ENCODE measurements around the gene BDH1. TPM values are rescaled to one million over a fixed set of nuclear protein-coding genes. Genes with fewer than 3 reads are reported as not detected.
"Not testable (repeated sequence)": the region's sequence is repeated elsewhere in the genome, so short reads cannot be mapped to it uniquely, and the experiment has no call there.

Gene BDH1
- total RNA-seq, 1 experiment from 2014 or later = 38.6 TPM

DNA sequence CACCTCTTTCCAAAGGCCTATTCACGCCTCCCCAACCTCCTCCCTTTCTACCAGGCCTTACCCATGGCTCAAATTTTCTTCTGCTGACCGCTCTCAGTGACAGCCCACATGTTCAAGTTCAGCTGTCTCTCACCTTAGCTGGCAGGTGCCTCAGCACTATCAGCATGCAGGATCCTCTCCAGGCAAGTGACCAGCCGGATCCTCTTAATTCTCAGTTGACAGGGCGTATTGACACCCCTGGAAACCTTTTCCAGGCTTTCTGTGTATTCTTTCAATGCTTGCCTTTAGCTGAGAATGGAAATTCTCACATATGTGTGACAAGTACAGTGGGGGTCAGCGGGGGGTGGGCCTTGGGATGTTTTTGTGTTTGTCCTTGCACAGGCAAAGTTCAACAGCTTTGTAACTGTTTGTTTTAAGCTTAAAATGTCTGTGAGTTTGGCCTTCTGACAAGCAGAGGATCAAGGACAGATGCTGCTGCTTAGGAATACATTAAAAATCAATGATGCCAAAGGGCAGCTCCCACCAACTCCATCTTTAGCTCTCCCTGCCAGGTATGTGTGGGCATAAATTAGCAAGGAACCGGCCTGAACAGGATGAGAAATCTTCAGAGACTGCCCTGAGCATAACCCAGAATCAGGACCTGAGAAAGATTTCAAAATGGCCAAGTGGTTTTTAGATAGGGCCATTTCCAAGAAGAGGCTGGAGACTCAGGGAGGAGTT is 17.4 kb upstream of the BDH1 start:
- Mint-ChIP-seq H3K36me3 (ENCODE audit: insufficient read depth, unreplicated experiment) (no peaks in the 10 kb centered on the region), H3K4me1 (ENCODE audit: insufficient read depth, unreplicated experiment) (no peaks in the 10 kb centered on the region), H3K27ac (ENCODE audit: low read depth, unreplicated experiment) (no peak overlapping the region), H3K27me3 (ENCODE audit: insufficient read depth, unreplicated experiment) (no peaks in the 10 kb centered on the region), H3K9me3 (ENCODE audit: unreplicated experiment) (peaks cover 7% of the 10 kb centered on the region), H3K4me3 (ENCODE audit: unreplicated experiment) (no peak overlapping the region)
- POLR2A ChIA-PET = interaction anchor here (0.5 to 1.3 kb wide), 2 partner anchors 16 to 24 kb away, joined by 3 read pairs; no protein-coding TSS in a partner anchor
- intact Hi-C loops (cut with micrococcal nuclease) = no loop called here
- TF ChIP-seq, protein P1, sequence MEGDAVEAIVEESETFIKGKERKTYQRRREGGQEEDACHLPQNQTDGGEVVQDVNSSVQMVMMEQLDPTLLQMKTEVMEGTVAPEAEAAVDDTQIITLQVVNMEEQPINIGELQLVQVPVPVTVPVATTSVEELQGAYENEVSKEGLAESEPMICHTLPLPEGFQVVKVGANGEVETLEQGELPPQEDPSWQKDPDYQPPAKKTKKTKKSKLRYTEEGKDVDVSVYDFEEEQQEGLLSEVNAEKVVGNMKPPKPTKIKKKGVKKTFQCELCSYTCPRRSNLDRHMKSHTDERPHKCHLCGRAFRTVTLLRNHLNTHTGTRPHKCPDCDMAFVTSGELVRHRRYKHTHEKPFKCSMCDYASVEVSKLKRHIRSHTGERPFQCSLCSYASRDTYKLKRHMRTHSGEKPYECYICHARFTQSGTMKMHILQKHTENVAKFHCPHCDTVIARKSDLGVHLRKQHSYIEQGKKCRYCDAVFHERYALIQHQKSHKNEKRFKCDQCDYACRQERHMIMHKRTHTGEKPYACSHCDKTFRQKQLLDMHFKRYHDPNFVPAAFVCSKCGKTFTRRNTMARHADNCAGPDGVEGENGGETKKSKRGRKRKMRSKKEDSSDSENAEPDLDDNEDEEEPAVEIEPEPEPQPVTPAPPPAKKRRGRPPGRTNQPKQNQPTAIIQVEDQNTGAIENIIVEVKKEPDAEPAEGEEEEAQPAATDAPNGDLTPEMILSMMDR (IDR thresholded peaks at IDR 0.05; ENCODE audit: unreplicated experiment) = no peak
- CTCF ChIA-PET = interaction anchor here (1.2 kb wide), 1 partner anchor 26 kb away, joined by 4 read pairs; no protein-coding TSS in a partner anchor
- DNase-seq (ENCODE audit: unreplicated experiment) = no peak
- no TSS peak for BruUV-seq (replicated peaks)

DNA sequence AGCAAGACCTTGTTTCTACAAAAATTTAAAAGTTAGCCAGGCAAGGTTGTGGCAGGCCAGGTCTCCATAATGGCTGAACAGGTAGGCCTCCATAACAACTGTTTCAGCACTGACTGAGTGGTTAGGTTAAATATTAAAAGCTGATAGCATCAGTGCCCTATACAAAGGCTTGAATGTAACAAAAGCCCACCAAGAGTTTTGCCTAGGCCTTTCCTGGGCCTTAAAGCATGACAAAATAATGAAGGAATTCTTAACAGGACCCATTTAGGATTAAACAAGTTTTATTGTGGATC is 16.1 kb upstream of the BDH1 start:
- POLR2A ChIA-PET; BruUV-seq (replicated peaks); H3K36me3 Mint-ChIP-seq (ENCODE audit: insufficient read depth, unreplicated experiment); H3K9me3 Mint-ChIP-seq (ENCODE audit: unreplicated experiment); H3K27me3 Mint-ChIP-seq (ENCODE audit: insufficient read depth, unreplicated experiment); intact Hi-C loops (cut with micrococcal nuclease); DNase-seq (ENCODE audit: unreplicated experiment); H3K27ac Mint-ChIP-seq (ENCODE audit: low read depth, unreplicated experiment); H3K4me1 Mint-ChIP-seq (ENCODE audit: insufficient read depth, unreplicated experiment); H3K4me3 Mint-ChIP-seq (ENCODE audit: unreplicated experiment): not testable (repeated sequence)
- CTCF ChIA-PET = interaction anchor here (0.7 kb wide), 1 partner anchor 28 kb away, joined by 4 read pairs; no protein-coding TSS in a partner anchor

DNA sequence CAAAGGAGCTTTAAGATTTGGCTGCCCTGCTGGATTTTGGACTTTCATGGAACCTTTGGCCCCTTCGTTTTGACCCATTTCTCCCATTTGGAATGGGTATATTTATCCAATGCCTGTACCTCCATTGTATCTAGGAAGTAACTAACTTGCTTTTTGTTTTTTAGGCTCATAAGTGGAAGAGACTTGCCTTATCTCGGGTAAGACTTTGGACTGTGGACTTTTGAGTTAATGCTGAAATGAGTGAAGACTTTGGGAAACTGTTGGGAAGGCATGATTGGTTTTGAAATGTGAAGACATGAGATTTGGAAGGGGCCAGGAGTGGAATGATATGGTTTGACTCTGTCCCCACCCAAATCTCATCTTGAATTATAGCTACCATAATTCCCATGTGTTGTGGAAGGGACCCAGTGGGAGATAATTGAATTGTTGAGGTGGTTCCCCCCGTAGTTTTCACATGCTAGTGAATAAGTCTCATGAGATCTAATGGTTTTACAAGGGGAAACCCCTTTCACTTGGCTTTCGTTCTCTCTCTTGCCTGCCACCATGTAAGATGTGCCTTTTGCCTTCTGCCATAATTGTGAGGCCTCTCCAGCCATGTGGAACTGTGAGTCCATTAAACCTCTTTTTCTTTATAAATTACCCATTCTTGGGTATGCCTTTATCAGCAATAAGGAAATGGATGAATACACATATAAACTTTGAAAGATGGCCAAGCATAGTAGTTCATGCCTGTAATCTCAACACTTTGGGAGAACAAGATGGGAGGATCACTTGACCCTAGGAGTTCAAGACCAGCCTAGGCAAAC is 15.5 kb upstream of the BDH1 start:
- intact Hi-C loops (cut with micrococcal nuclease); BruUV-seq (replicated peaks); H3K4me3 Mint-ChIP-seq (ENCODE audit: unreplicated experiment); DNase-seq (ENCODE audit: unreplicated experiment); H3K27ac Mint-ChIP-seq (ENCODE audit: low read depth, unreplicated experiment); H3K36me3 Mint-ChIP-seq (ENCODE audit: insufficient read depth, unreplicated experiment); POLR2A ChIA-PET; H3K9me3 Mint-ChIP-seq (ENCODE audit: unreplicated experiment); H3K4me1 Mint-ChIP-seq (ENCODE audit: insufficient read depth, unreplicated experiment); H3K27me3 Mint-ChIP-seq (ENCODE audit: insufficient read depth, unreplicated experiment): not testable (repeated sequence)
- CTCF ChIA-PET = interaction anchor here (0.9 kb wide), 1 partner anchor 12 kb away, joined by 3 read pairs; no protein-coding TSS in a partner anchor

DNA sequence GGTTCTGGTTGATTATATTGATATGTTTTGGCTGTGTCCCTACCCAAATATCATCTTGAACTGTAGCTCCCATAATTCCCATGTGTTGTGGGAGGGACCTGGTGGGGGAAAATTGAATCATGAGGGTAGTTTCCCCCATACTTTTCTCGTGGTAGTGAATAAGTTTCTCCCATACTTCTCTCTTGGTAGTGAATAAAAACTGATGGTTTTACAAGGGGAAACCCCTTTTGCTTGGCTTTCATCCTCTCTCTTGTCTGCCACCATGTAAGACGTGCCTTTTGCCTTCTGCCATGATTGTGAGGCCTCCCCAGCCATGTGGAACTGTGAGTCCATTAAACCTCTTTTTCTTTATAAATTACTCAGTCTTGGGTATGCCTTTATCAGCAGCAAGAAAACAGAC is 13.7 kb upstream of the BDH1 start:
- H3K27me3 Mint-ChIP-seq (ENCODE audit: insufficient read depth, unreplicated experiment); intact Hi-C loops (cut with micrococcal nuclease); H3K4me1 Mint-ChIP-seq (ENCODE audit: insufficient read depth, unreplicated experiment); POLR2A ChIA-PET; H3K27ac Mint-ChIP-seq (ENCODE audit: low read depth, unreplicated experiment); DNase-seq (ENCODE audit: unreplicated experiment); CTCF ChIA-PET; H3K4me3 Mint-ChIP-seq (ENCODE audit: unreplicated experiment); H3K36me3 Mint-ChIP-seq (ENCODE audit: insufficient read depth, unreplicated experiment); H3K9me3 Mint-ChIP-seq (ENCODE audit: unreplicated experiment); BruUV-seq (replicated peaks): not testable (repeated sequence)

DNA sequence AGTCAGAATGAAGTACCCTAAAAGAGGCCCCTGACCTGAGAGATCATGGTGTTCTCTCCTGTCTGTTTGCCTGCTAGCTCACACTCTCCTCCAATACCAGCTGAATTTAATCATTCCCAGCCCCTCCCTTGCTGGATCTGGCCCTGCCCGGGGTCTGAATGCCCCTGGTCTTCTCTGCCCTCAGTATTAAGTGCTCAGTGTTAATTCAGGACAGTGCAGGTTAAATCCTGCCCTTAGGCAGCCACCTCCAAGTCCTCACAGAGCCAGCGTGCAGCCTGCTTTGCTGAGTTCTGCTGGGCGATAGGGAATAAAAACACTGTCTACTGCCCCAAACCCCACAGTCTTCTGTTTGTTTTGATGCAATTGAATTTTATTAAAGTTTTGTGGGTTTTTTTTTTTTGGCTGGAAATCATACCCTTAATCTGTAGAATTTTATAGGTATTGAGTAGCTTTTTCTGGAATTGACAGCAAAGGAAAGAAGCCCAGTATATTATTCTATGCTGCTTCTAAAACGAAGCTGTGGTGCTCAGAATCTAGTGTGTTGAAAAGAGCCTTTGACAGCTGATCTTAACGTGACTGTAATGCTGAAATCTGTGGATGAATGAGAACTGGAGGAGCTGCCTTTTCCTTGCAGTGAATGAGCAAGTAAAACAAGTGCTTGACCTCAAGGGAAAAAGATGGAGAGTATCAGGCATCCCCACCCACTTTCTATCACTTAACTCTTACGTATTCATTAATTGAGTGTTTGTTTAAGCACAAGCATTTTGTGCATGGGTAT is 12.3 kb upstream of the BDH1 start:
- DNase-seq (ENCODE audit: unreplicated experiment) = no peak
- H3K27me3 Mint-ChIP-seq (ENCODE audit: insufficient read depth, unreplicated experiment) = no peaks in the 10 kb centered on the region
- BruUV-seq (replicated peaks) = no TSS peak
- H3K4me1 Mint-ChIP-seq (ENCODE audit: insufficient read depth, unreplicated experiment) = no peaks in the 10 kb centered on the region
- H3K27ac Mint-ChIP-seq (ENCODE audit: low read depth, unreplicated experiment) = no peak overlapping the region
- H3K4me3 Mint-ChIP-seq (ENCODE audit: unreplicated experiment) = no peak overlapping the region
- POLR2A ChIA-PET = interaction anchor here (1.0 to 1.3 kb wide), 2 partner anchors 14 to 21 kb away, joined by 3 read pairs; no protein-coding TSS in a partner anchor
- CTCF ChIA-PET = interaction anchor here (0.5 to 1.0 kb wide), 4 partner anchors 10 to 275 kb away, joined by 3 to 4 read pairs (median 4); no protein-coding TSS in a partner anchor
- intact Hi-C loops (cut with micrococcal nuclease) = no loop called here
- TF ChIP-seq, protein P1 (IDR thresholded peaks at IDR 0.05; ENCODE audit: unreplicated experiment) = no peak
- peaks cover 11% of the 10 kb centered on the region for H3K9me3 Mint-ChIP-seq (ENCODE audit: unreplicated experiment)
- no peaks in the 10 kb centered on the region for H3K36me3 Mint-ChIP-seq (ENCODE audit: insufficient read depth, unreplicated experiment)

DNA sequence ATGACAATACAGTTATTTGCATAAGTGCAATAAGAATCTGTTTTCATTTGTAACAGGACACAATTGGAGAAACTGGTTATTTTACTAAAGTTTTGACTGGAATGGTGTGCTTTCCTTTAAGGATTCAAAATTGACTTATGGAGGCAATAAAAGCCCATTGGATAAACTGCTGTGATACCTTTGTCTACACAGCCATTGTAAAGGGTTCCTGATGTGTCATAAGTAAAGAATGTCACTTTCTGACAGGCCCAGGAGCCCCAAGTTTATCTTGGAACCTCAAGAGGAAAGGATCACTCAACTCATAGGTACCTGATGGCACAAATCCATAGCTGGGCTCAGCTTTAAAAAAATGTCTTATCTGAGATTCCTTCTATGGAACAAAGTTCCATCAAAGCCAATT is 10.4 kb upstream of the BDH1 start:
- not testable (repeated sequence) for H3K27ac Mint-ChIP-seq (ENCODE audit: low read depth, unreplicated experiment)

More for the DNA sequence above, 10.4 kb upstream of the BDH1 start:
- BruUV-seq (replicated peaks); intact Hi-C loops (cut with micrococcal nuclease); H3K4me3 Mint-ChIP-seq (ENCODE audit: unreplicated experiment); H3K36me3 Mint-ChIP-seq (ENCODE audit: insufficient read depth, unreplicated experiment); H3K4me1 Mint-ChIP-seq (ENCODE audit: insufficient read depth, unreplicated experiment); DNase-seq (ENCODE audit: unreplicated experiment): not testable (repeated sequence)
- POLR2A ChIA-PET = interaction anchor here (0.6 kb wide), 1 partner anchor 47 kb away, joined by 3 read pairs; no protein-coding TSS in a partner anchor
- H3K9me3 Mint-ChIP-seq (ENCODE audit: unreplicated experiment) = peaks cover 15% of the 10 kb centered on the region
- CTCF ChIA-PET = interaction anchor here (1.6 kb wide), 1 partner anchor 33 kb away, joined by 5 read pairs; no protein-coding TSS in a partner anchor
- H3K27me3 Mint-ChIP-seq (ENCODE audit: insufficient read depth, unreplicated experiment) = peaks cover 11% of the 10 kb centered on the region
